HEK293 (cell line): Measurements from ENCODE around the gene DKK3.

ENCODE experiments used
- CTCF ChIA-PET: fragments of 350-600 bp; formaldehyde crosslinking; extraction: SDS; loops from one replicate; lab custom pipeline; 2021; ENCODE audit warnings: antibody characterized with exemption; lab: Yijun Ruan, JAX
- POLR2A ChIA-PET: fragments of 300-600 bp; formaldehyde crosslinking; extraction: SDS; loops from one replicate; lab custom pipeline; 2020; ENCODE audit warnings: antibody characterized with exemption, inconsistent platforms; lab: Yijun Ruan, JAX
- H3K27ac ChIP-seq: fragments of 200-500 bp; sonication (Bioruptor generic); 2 replicates; pipeline ENCODE4 v1.5.1; 2014; ENCODE audit warnings: low read depth, low read length, control low read depth, inconsistent platforms; ENCODE audit errors: extremely low read depth
- H3K36me3 ChIP-seq, 2 experiments: fragments of 200-500 bp in 1 of 2; sonication (Bioruptor generic) in 1 of 2; 1 replicate in 1 of 2; 2 replicates in 1 of 2; pipeline ENCODE4 v1.5.1; 2014 to 2017; ENCODE audit warnings: inconsistent platforms in 2 of 2, low read length in 2 of 2; ENCODE audit not compliant: control insufficient read depth in 2 of 2, insufficient read depth in 1 of 2
- H3K4me1 ChIP-seq: fragments of 200-500 bp; sonication (Bioruptor generic); 2 replicates; pipeline ENCODE4 v1.5.1; 2014; ENCODE audit warnings: mild to moderate bottlenecking, low read length, inconsistent platforms; ENCODE audit not compliant: control insufficient read depth, insufficient read depth
- H3K4me3 ChIP-seq: 2 replicates; pipeline ENCODE4 v1.5.1; 2011; ENCODE audit warnings: low read depth, mild to moderate bottlenecking, control low read depth, low read length, moderate library complexity
- H3K9me3 ChIP-seq: fragments of 200-500 bp; sonication (Bioruptor generic); 2 replicates; pipeline ENCODE4 v1.5.1; 2014; ENCODE audit warnings: low read depth, low read length, inconsistent platforms; ENCODE audit not compliant: control insufficient read depth, insufficient read depth
- GLI2 ChIP-seq: fragments of 450-650 bp; formaldehyde crosslinking; IDR thresholded peaks from 2 replicates; pipeline ENCODE4; 2017; ENCODE audit warnings: missing biosample characterization, missing genetic modification characterization, low read depth, borderline replicate concordance
- KLF16 ChIP-seq: fragments of 450-650 bp; formaldehyde crosslinking; IDR thresholded peaks from 2 replicates; pipeline ENCODE4 v1.5.1; 2017; ENCODE audit warnings: missing biosample characterization, missing genetic modification characterization
- KLF7 ChIP-seq: fragments of 450-650 bp; formaldehyde crosslinking; IDR thresholded peaks from 2 replicates; pipeline ENCODE4 v1.5.1; 2016; ENCODE audit warnings: missing biosample characterization, missing genetic modification characterization, borderline replicate concordance
- PRDM2 ChIP-seq: fragments of 450-650 bp; formaldehyde crosslinking; IDR thresholded peaks from 2 replicates; pipeline ENCODE4 v1.5.1; 2016; ENCODE audit warnings: missing biosample characterization, missing genetic modification characterization, borderline replicate concordance
- PRDM4 ChIP-seq: fragments of 450-650 bp; formaldehyde crosslinking; IDR thresholded peaks from 2 replicates; pipeline ENCODE4 v1.5.1; 2017; ENCODE audit warnings: missing biosample characterization, missing genetic modification characterization
- REST ChIP-seq: fragments of 450-650 bp; formaldehyde crosslinking; IDR thresholded peaks from 2 replicates; pipeline ENCODE4 v1.5.1; 2016; ENCODE audit warnings: missing biosample characterization, missing genetic modification characterization
- SETDB1 ChIP-seq: IDR thresholded peaks from one replicate; pipeline ENCODE4 v1.6.1; 2017; ENCODE audit warnings: mild to moderate bottlenecking, low read length, moderate library complexity, mixed read lengths; ENCODE audit not compliant: insufficient read length
- TRIM28 ChIP-seq: IDR thresholded peaks from 2 replicates; pipeline ENCODE4 v1.6.1; 2011; ENCODE audit warnings: low read length, control low read depth, borderline replicate concordance
- WT1 ChIP-seq: fragments of 450-650 bp; formaldehyde crosslinking; IDR thresholded peaks from 2 replicates; pipeline ENCODE4 v1.5.1; 2016; ENCODE audit warnings: missing biosample characterization, missing genetic modification characterization
- ZBTB20 ChIP-seq: fragments of 450-650 bp; formaldehyde crosslinking; IDR thresholded peaks from 2 replicates; pipeline ENCODE4 v1.5.1; 2016; ENCODE audit warnings: missing biosample characterization, missing genetic modification characterization
- ZNF24 ChIP-seq: fragments of 450-650 bp; formaldehyde crosslinking; IDR thresholded peaks from 2 replicates; pipeline ENCODE4 v1.5.1; 2016; ENCODE audit warnings: missing biosample characterization, missing genetic modification characterization
- ZNF354C ChIP-seq: fragments of 450-650 bp; formaldehyde crosslinking; IDR thresholded peaks from 2 replicates; pipeline ENCODE4 v1.5.1; 2016; ENCODE audit warnings: missing biosample characterization, missing genetic modification characterization, low read depth, borderline replicate concordance
- ZNF362 ChIP-seq: fragments of 450-650 bp; formaldehyde crosslinking; IDR thresholded peaks from 2 replicates; pipeline ENCODE4 v1.5.1; 2016; ENCODE audit warnings: missing biosample characterization, missing genetic modification characterization
- ZSCAN16 ChIP-seq: fragments of 450-650 bp; formaldehyde crosslinking; IDR thresholded peaks from 2 replicates; pipeline ENCODE4 v1.5.1; 2016; ENCODE audit warnings: missing biosample characterization, missing genetic modification characterization
- ZSCAN4 ChIP-seq: fragments of 450-650 bp; formaldehyde crosslinking; IDR thresholded peaks from 2 replicates; pipeline ENCODE4 v1.5.1; 2017; ENCODE audit warnings: missing biosample characterization, missing genetic modification characterization
- TF ChIP-seq, protein P1 (sequence below): IDR thresholded peaks from 2 replicates; pipeline ENCODE4 v1.6.1; 2011; ENCODE audit warnings: mild to moderate bottlenecking, low read depth, low read length, borderline replicate concordance
- TF ChIP-seq, protein P2 (sequence below): fragments of 450-650 bp; formaldehyde crosslinking; IDR thresholded peaks from 2 replicates; pipeline ENCODE4 v1.5.1; 2016; ENCODE audit warnings: missing biosample characterization, missing genetic modification characterization, low read depth

DKK3 gene

GRCh38 chr11:11949482-11949881 lies 58.9 kb downstream of the DKK3 start (continued):
- no peak for TF ChIP-seq PRDM2 (tag by site-specific recombination)
- TF ChIP-seq KLF16 (tag by site-specific recombination), result no peak
- TF ChIP-seq ZNF24 (tag by site-specific recombination), result no peak
- TF ChIP-seq KLF7 (tag by site-specific recombination), result no peak
- TF ChIP-seq GLI2 (tag by site-specific recombination), result no peak
- no peak for TF ChIP-seq ZNF354C (tag by site-specific recombination)
- TF ChIP-seq ZSCAN4, result no peak
- TF ChIP-seq PRDM4 (tag by site-specific recombination), result no peak

DNA sequence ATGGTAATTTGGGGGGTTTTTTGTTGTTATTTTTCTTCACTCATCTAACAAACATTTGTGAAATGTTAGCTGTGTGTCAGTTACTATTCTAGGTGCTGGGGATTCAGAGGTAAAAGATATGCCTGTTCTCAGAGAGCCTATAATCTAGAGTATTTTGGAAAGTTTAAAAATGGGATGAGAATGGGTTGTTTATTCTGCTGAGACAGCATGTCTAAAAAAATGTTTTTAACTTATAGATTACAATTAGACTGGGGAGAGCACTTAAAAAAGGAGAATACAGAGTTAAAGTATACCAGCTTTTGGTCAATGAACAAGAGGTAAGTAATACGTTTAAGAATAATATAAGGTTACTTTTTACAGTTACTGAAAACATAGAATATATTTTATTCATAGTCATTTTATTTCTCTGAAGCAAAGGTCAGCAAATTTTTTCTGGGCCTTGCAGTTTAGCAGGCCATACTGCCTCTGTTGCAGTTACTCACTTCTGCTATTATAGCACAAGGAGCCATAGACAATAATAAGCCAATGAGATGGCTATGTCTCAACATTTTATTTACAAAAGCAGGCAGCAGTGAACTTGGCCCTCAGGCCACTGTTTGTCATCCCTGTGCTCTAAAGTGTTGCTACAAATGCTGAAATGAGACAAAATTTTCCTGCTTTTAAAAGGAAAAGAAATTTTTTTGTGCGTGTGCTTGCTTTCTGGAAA lies 60.0 kb downstream of the DKK3 start:
- CTCF ChIA-PET, result interaction anchor here (0.7 to 2.7 kb wide), 3 partner anchors 16 to 1122 kb away, joined by 3 to 13 read pairs (median 9); no protein-coding TSS in a partner anchor
- peaks cover 0 to 78% of the 10 kb centered on the region in 2 experiments; a peak in 2 of 3 replicates for H3K36me3 ChIP-seq
- TF ChIP-seq ZBTB20 (tag by site-specific recombination), result no peak
- no peak for TF ChIP-seq ZNF362 (tag by site-specific recombination)
- no peak for TF ChIP-seq SETDB1
- no peak for TF ChIP-seq WT1 (tag by site-specific recombination)
- no peak for TF ChIP-seq REST
- TF ChIP-seq, protein P1, sequence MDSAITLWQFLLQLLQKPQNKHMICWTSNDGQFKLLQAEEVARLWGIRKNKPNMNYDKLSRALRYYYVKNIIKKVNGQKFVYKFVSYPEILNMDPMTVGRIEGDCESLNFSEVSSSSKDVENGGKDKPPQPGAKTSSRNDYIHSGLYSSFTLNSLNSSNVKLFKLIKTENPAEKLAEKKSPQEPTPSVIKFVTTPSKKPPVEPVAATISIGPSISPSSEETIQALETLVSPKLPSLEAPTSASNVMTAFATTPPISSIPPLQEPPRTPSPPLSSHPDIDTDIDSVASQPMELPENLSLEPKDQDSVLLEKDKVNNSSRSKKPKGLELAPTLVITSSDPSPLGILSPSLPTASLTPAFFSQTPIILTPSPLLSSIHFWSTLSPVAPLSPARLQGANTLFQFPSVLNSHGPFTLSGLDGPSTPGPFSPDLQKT, result no peak
- no peak for TF ChIP-seq ZSCAN16 (tag by site-specific recombination)
- TF ChIP-seq TRIM28, result no peak
- TF ChIP-seq, protein P2, sequence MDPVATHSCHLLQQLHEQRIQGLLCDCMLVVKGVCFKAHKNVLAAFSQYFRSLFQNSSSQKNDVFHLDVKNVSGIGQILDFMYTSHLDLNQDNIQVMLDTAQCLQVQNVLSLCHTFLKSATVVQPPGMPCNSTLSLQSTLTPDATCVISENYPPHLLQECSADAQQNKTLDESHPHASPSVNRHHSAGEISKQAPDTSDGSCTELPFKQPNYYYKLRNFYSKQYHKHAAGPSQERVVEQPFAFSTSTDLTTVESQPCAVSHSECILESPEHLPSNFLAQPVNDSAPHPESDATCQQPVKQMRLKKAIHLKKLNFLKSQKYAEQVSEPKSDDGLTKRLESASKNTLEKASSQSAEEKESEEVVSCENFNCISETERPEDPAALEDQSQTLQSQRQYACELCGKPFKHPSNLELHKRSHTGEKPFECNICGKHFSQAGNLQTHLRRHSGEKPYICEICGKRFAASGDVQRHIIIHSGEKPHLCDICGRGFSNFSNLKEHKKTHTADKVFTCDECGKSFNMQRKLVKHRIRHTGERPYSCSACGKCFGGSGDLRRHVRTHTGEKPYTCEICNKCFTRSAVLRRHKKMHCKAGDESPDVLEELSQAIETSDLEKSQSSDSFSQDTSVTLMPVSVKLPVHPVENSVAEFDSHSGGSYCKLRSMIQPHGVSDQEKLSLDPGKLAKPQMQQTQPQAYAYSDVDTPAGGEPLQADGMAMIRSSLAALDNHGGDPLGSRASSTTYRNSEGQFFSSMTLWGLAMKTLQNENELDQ (tag by site-specific recombination), result no peak

More for the DNA sequence above, 60.0 kb downstream of the DKK3 start:
- no peak overlapping the region for H3K27ac ChIP-seq
- POLR2A ChIA-PET, result no interaction called here
- no peaks in the 10 kb centered on the region for H3K9me3 ChIP-seq
- no peak overlapping the region for H3K4me3 ChIP-seq
- no peaks in the 10 kb centered on the region for H3K4me1 ChIP-seq
